A673 (cell line): ENCODE measurements around the gene KLK4. TPM values are rescaled to one million over a fixed set of nuclear protein-coding genes. Genes with fewer than 3 reads are reported as not detected.

Experiments used
- BruUV-seq: library from RNA; stranded (reverse); fragments of 400-500 nt; replicated peaks from 2 replicates; lab custom pipeline; 2021; lab: Mats Ljungman, UMichigan
- CTCF ChIA-PET: fragments of 300-600 bp; sonication (Branson Sonifier 250); formaldehyde crosslinking; loops from one replicate; lab custom pipeline; 2022; ENCODE audit warnings: antibody characterized with exemption; lab: Charles Lee
- POLR2A ChIA-PET: fragments of 300-600 bp; sonication (Branson Sonifier 250); formaldehyde crosslinking; loops from one replicate; lab custom pipeline; 2022; ENCODE audit warnings: antibody characterized with exemption; ENCODE audit not compliant: low non-redundant PET; lab: Charles Lee
- DNase-seq: peaks from one replicate; pipeline ENCODE4 v3.0.0-alpha.2; 2015; ENCODE audit warnings: low spot score
- H3K27ac ChIP-seq: fragments of 200-600 bp; sonication (generic); 2 replicates; pipeline ENCODE4 v1.5.1; 2016; ENCODE audit warnings: mixed run types, low read depth, mild to moderate bottlenecking, mixed read lengths, antibody characterized with exemption, low read length; ENCODE audit not compliant: poor library complexity, severe bottlenecking
- H3K27me3 ChIP-seq: fragments of 200-600 bp; sonication (generic); replicated peaks from 2 replicates; pipeline ENCODE4 v1.6.1; 2017; ENCODE audit warnings: mixed run types, low read depth, mild to moderate bottlenecking, mixed read lengths, antibody characterized with exemption, low read length; ENCODE audit not compliant: insufficient read depth, poor library complexity
- H3K36me3 ChIP-seq: fragments of 200-600 bp; sonication (generic); 2 replicates; pipeline ENCODE4 v1.6.1; 2016; ENCODE audit warnings: mixed run types, mild to moderate bottlenecking, mixed read lengths, antibody characterized with exemption, low read length; ENCODE audit not compliant: insufficient read depth, poor library complexity, severe bottlenecking
- H3K4me1 ChIP-seq: fragments of 200-600 bp; sonication (generic); 2 replicates; pipeline ENCODE4 v1.6.1; 2017; ENCODE audit warnings: mixed run types, mild to moderate bottlenecking, mixed read lengths, antibody characterized with exemption, low read length; ENCODE audit not compliant: insufficient read depth, poor library complexity, severe bottlenecking
- H3K4me3 ChIP-seq: fragments of 200-600 bp; sonication (generic); 2 replicates; pipeline ENCODE4 v1.5.1; 2016; ENCODE audit warnings: low read depth, mixed run types, mild to moderate bottlenecking, mixed read lengths, low read length; ENCODE audit not compliant: poor library complexity, severe bottlenecking
- H3K9me3 ChIP-seq: fragments of 200-600 bp; sonication (generic); 2 replicates; pipeline ENCODE4 v1.6.1; 2016; ENCODE audit warnings: mixed run types, low read depth, mild to moderate bottlenecking, mixed read lengths, antibody characterized with exemption, low read length; ENCODE audit not compliant: poor library complexity, severe bottlenecking
- EZH2 ChIP-seq: fragments of 200-600 bp; sonication (generic); IDR thresholded peaks from 2 replicates; pipeline ENCODE4 v1.6.1; 2017; ENCODE audit warnings: borderline replicate concordance, low read depth, mild to moderate bottlenecking, mixed read lengths, antibody characterized with exemption, low read length; ENCODE audit not compliant: poor library complexity, severe bottlenecking
- intact Hi-C: fragments of 100-400 bp; cut with micrococcal nuclease; formaldehyde crosslinking; loops from one replicate; pipeline ENCODE4 v1.10.0; 2022; ENCODE audit not compliant: unreplicated experiment
- total RNA-seq: library from RNA; stranded (reverse); gene quantifications from 2 replicates; pipeline ENCODE4 v1.2.3, GENCODE V29; 2021
- TF ChIP-seq, protein P1 (sequence below): fragments of 300-800, 200-600 bp; sonication (generic); conservative IDR thresholded peaks from 2 replicates; pipeline ENCODE4 v1.5.1; 2017; ENCODE audit warnings: low read depth, mild to moderate bottlenecking, antibody characterized with exemption, low read length, moderate library complexity, mixed read lengths

Gene KLK4
- total RNA-seq, 1 experiment from 2014 or later: not detected

DNA sequence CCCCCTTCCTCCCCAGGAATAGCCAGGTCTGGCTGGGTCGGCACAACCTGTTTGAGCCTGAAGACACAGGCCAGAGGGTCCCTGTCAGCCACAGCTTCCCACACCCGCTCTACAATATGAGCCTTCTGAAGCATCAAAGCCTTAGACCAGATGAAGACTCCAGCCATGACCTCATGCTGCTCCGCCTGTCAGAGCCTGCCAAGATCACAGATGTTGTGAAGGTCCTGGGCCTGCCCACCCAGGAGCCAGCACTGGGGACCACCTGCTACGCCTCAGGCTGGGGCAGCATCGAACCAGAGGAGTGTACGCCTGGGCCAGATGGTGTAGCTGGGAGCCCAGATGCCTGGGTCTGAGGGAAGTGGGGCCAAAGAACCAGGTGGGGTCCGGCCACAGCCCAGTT lies 34.7 kb downstream of the KLK4 start:
- Histone ChIP-seq H3K27ac (no peak overlapping the region), H3K27me3 (peaks cover 83% of the 10 kb centered on the region), H3K4me1 (no peaks in the 10 kb centered on the region), H3K4me3 (no peak overlapping the region), H3K36me3 (no peaks in the 10 kb centered on the region), H3K9me3 (no peaks in the 10 kb centered on the region)
- ChIA-PET POLR2A (no interaction called here), CTCF (no interaction called here)
- intact Hi-C loops: no loop called here
- no TSS peak for BruUV-seq
- no peak for DNase-seq
- TF ChIP-seq, protein P1, sequence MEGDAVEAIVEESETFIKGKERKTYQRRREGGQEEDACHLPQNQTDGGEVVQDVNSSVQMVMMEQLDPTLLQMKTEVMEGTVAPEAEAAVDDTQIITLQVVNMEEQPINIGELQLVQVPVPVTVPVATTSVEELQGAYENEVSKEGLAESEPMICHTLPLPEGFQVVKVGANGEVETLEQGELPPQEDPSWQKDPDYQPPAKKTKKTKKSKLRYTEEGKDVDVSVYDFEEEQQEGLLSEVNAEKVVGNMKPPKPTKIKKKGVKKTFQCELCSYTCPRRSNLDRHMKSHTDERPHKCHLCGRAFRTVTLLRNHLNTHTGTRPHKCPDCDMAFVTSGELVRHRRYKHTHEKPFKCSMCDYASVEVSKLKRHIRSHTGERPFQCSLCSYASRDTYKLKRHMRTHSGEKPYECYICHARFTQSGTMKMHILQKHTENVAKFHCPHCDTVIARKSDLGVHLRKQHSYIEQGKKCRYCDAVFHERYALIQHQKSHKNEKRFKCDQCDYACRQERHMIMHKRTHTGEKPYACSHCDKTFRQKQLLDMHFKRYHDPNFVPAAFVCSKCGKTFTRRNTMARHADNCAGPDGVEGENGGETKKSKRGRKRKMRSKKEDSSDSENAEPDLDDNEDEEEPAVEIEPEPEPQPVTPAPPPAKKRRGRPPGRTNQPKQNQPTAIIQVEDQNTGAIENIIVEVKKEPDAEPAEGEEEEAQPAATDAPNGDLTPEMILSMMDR: no peak
- TF ChIP-seq EZH2: no peak

DNA sequence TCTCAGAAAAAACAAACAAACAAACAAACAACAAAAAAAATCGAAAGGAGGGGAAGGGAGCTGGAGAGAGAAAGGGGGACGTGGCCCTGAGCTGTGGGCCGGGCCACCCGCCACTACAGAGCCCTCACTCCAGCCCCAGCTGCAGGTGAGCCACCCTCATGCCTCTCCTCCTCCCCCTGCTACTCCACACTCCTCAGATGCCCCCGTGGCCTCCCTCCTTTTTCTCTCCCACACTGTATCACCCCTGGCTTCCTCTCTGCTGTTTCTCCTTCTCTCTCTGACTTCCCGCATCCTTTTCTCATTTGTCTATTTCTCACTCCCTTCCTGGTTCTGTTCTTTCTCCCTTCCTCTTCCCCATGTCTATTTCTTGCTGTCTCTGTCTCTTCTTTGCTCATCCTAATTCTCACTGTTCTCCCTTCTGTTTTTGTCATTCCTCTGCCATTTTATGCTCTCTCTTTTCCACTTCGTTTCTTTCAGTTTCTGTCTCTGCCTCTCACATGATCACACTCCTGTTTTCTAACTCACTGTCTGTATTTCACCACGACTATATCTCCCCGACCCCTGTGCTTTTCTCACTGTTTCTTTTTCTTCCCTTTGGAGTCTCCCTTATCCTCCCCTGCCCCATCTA lies 35.3 kb downstream of the KLK4 start:
- intact Hi-C loops: no loop called here
- no TSS peak for BruUV-seq
- no peaks in the 10 kb centered on the region for H3K36me3 ChIP-seq
- no peaks in the 10 kb centered on the region for H3K9me3 ChIP-seq
- H3K4me1 ChIP-seq: no peaks in the 10 kb centered on the region
- ChIA-PET POLR2A (no interaction called here), CTCF (no interaction called here)
- no peak for TF ChIP-seq EZH2
- TF ChIP-seq, protein P1: no peak
- H3K27me3 ChIP-seq: peaks cover 83% of the 10 kb centered on the region
- no peak overlapping the region for H3K27ac ChIP-seq
- H3K4me3 ChIP-seq: no peak overlapping the region
- DNase-seq: no peak

DNA sequence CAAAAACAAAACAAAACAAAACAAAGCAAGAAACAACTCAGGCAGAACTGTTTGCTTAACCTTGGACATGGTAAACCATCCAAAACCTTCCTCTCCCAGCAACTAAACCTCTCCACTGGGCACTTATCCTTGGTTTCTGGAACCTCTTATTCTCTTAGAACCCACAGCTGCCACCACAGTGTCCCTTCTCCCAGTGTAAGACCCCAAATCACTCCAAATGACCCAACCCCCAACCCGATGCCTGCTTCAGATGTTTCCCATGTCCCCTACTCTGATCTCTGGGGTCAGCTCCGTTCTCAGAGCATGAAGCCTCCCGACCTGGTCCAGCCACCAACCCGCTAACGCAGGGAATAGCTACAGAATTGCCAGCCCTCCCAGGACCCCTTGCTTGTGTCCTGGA lies 37.0 kb downstream of the KLK4 start:
- no peak for DNase-seq
- POLR2A ChIA-PET: no interaction called here
- CTCF ChIA-PET: no interaction called here
- H3K36me3 ChIP-seq: no peaks in the 10 kb centered on the region
- H3K4me1 ChIP-seq: no peaks in the 10 kb centered on the region
- no peaks in the 10 kb centered on the region for H3K9me3 ChIP-seq
- intact Hi-C loops: no loop called here
- no peak overlapping the region for H3K4me3 ChIP-seq
- H3K27ac ChIP-seq: no peak overlapping the region
- no TSS peak for BruUV-seq
- TF ChIP-seq EZH2: no peak
- TF ChIP-seq, protein P1: no peak
- H3K27me3 ChIP-seq: peaks cover 83% of the 10 kb centered on the region
